Activated CD8-positive, alpha-beta memory T cell treated with anti-CD3 and anti-CD28 coated beads for 36 hours (primary cell): ENCODE measurements around the gene COL18A1. TPM values are rescaled to one million over a fixed set of nuclear protein-coding genes. Genes with fewer than 3 reads are reported as not detected.

Experiments
- total RNA-seq, 2 experiments: library from RNA; stranded (reverse); gene quantifications; one replicate each; pipeline ENCODE4 v1.2.3, GENCODE V29; 2021

Gene COL18A1
- total RNA-seq, 2 experiments from 2014 or later = 1.9 TPM

Other genes starting within 250 kb of the COL18A1 start
- gene POFUT2, start 117.3 kb upstream of the COL18A1 start, total RNA-seq = 10 to 100 TPM; 13.2 to 13.4 TPM
- 10 to 100 TPM; 65.6 to 66.8 TPM for gene SLC19A1, start 137.3 kb downstream of the COL18A1 start, total RNA-seq
- 1 to 10 TPM in 1 of 2 experiments, under 1 TPM in 1; 0.86 to 1.2 TPM for gene PCBP3, start 238.6 kb downstream of the COL18A1 start, total RNA-seq